Measurements from ENCODE around the gene PAWR.

GRCh38 chr12:79590751-79591150 is 100.0 kb downstream of the PAWR start:
- TF ChIP-seq TCF3 (CRISPR knock-in tag; IDR thresholded peaks at IDR 0.05) = no peak
- TF ChIP-seq ZSCAN29 (IDR thresholded peaks at IDR 0.05) = no peak
- no peak for TF ChIP-seq HOMEZ (CRISPR knock-in tag; IDR thresholded peaks at IDR 0.05)
- TF ChIP-seq ETV6 (IDR thresholded peaks at IDR 0.05; ENCODE audit: borderline replicate concordance in 1 of 2, low read depth in 2 of 2, low read length in 1 of 2) = no peak
- no peak for TF ChIP-seq ETV6 (CRISPR knock-in tag; IDR thresholded peaks at IDR 0.05; ENCODE audit: borderline replicate concordance)
- TF ChIP-seq POLR2AphosphoS5 (IDR thresholded peaks at IDR 0.05; ENCODE audit: control insufficient read depth, insufficient read depth, low read depth, low read length) = no peak
- no peak for TF ChIP-seq CHD7 (IDR thresholded peaks at IDR 0.05; ENCODE audit: low read depth, low read length)
- TF ChIP-seq IRF2 (CRISPR knock-in tag; IDR thresholded peaks at IDR 0.05) = no peak
- no peak for TF ChIP-seq ZNF408 (CRISPR knock-in tag; IDR thresholded peaks at IDR 0.05; ENCODE audit: low read depth)
- no peak for TF ChIP-seq ZNF121 (CRISPR knock-in tag; conservative IDR thresholded peaks at IDR 0.05)
- no peak for TF ChIP-seq TCF15 (CRISPR knock-in tag; IDR thresholded peaks at IDR 0.05)
- TF ChIP-seq NCOA2 (IDR thresholded peaks at IDR 0.05; ENCODE audit: partially characterized antibody in 2 of 2) = no peak

Measured in K562 (cell line).